Hippocampal formation (tissue), 2 donors: ENCODE measurements around the gene CHMP4B.
A peak's percentile ranks its signal among the peaks of the same experiment; 100 is the strongest.

Experiments used
- DNase-seq, 2 donors: peaks; one replicate each; lab custom pipeline; 2025; lab: John Stamatoyannopoulos, UW

Gene CHMP4B

DNA sequence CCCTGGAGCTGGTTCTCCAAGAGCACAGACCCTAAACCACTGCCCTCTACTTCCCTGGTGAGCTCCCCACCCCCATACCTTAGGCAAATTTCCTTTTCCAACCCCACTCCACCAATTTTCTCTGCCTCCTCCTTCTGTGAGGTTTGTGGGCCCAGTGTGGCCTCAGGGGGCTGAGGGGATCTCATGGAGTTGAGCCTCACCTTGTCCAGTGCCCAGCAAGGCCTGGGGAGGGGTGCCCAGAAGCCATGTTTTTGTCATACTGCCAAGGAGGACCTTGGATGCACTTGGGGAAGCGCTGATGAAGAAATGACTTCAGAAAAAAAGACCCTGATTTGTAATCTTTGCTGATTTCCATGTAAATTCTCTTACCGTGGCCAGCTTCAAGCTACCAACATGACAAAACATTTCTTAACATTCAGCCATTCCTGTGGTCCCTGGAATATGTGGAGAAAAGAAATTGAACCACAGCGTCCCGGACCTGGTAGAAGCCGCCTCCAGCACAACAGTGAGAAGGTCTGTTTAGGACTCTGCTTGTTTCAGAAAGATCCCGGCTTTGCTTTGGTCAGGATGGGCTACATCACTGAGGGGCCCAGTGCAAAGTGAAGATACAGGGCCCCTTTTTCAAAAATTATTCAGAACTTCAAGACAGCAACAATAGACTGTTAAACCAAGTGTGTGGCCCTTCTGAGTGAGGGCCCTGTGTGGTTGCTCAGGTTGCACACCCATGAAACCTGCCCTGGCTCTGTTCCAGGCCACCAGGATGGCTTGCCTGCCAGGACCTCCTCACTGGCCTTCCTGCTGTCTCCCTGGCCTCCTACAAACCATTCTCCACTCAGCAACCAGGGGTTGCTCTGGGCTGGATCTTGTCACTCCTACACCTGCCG, 52.5 kb downstream of the CHMP4B start:
- DNase-seq = no peak

GRCh38 chr20:33864324-33864963, 53.3 kb downstream of the CHMP4B start:
- DNase-seq = no peak

- no peak for DNase-seq
These were observed 54.7 kb downstream of the CHMP4B start for GRCh38 chr20:33865761-33866370.

DNA sequence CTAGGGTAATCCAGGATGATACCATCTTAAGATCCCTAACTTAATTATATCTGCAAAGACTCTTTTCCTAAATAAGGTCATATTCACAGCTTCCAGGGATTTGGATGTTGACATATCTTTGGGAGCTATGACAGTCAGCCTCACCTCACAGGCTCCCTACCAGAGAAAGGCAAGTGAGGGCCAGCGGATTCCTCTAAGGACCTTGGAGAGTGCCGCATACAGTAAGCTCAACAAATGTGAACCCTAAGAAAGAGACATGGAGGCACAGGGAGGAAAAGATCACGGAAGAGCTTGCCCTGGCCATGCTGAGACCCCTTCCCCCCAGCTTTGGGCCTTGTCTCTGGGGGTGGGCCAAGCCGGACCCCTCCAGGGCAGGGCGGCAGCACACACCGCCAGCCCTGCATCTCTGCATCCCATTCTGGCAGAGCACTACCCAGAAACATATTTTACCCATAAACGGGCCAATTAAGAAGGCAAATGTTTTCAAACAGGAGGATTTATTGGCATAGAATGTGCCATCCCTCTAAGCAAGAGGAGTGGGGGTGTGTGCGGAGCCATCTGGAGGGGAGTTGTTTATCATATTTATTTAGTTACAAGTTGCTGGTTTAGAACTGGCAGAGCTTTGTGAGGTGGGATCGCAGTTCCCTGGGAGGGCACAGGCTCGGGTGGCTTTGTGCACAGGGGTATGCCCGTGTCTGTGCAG, 55.4 kb downstream of the CHMP4B start:
- DNase-seq = peak in 1 of 2 donors; percentile 3

- DNase-seq = no peak
These were observed 56.9 kb downstream of the CHMP4B start for GRCh38 chr20:33868042-33868441.

DNA sequence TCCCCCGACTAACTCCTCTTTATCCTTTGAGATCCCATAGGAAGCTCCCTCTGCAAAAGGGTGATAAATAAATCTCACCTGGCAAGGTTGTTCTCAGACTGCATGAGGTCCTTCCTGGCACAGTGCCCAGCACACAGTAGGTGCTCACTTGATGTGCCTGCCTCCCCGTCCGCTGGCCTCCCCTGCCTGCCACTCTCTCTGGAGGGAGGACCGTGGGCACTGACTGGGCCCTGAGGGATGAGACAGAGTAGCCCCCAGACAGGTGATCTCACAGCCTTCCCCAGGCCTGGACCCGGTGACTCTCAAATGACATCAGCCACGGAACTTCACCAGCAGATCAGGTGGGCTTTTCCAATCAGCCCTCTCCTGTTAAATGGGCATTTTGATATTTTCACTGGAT, 57.4 kb downstream of the CHMP4B start:
- DNase-seq = no peak

DNA sequence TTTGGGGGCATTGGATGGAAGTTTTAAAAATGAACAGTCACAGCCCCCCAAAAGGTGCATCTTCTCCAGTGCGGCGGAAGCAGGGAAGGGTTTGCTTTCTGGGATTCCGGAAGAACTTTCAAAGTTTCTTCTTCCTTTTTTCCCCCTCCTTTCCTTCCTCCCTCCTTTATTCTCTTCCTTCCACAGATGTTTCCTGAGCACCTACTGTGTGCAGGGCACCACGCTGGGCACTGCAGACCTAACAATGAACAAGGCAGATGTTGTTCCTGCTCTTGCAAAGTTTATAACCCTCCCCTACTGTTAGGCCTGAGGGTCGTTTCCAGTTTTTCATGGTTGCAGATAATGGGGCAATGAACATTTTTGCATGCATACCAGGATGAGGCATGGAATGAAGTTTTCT, 58.1 kb downstream of the CHMP4B start:
- DNase-seq = no peak

DNA sequence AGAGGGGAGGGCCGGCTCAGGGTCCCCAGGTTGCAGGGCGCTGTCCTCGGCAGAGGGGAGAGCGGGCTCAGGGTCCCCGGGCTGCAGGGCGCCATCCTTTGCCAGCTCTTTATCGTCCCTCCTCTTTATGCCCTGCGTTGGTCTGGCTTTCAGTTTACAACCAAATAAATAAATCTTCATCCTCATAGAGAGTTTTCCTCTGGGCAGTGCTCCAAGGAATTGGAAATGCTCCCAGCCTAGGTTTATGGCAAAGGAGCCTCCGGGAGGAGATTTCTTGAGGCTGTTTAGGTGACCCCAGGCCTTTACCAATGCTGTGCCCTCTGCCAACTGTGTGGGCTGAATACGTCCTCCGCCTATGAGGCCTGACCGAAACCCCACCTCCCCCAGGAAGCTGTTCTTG, 60.2 kb downstream of the CHMP4B start:
- no peak for DNase-seq

- DNase-seq = no peak
These were observed 63.0 kb downstream of the CHMP4B start for GRCh38 chr20:33874129-33874528.

GRCh38 chr20:33875055-33875454, 63.9 kb downstream of the CHMP4B start:
- no peak for DNase-seq

- no peak for DNase-seq
These were observed 64.4 kb downstream of the CHMP4B start for GRCh38 chr20:33875534-33876026.

GRCh38 chr20:33878583-33878982, 67.4 kb downstream of the CHMP4B start:
- no peak for DNase-seq

- no peak for DNase-seq
These were observed 69.2 kb downstream of the CHMP4B start for GRCh38 chr20:33880396-33880795.

DNA sequence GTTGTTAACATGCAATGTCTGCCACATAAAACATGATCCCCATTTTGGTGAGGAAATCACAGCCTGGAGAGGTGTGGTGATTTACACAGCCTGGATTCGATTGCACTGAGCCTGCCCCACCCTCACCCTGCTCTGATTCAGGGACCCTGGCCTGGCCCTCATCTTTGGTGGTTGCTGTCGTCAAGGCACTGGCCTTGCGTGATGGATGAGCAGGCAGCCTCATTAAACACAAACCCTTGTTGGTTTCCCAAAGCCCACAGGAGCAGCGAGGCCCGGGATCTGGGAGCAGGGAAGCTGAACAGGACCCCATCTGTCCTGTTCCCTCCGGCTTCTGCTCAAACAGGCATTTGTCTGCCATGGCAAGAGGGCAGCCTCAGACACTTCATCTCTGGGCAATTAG, 70.8 kb downstream of the CHMP4B start:
- DNase-seq = no peak

GRCh38 chr20:33882481-33882880, 71.3 kb downstream of the CHMP4B start:
- no peak for DNase-seq

DNA sequence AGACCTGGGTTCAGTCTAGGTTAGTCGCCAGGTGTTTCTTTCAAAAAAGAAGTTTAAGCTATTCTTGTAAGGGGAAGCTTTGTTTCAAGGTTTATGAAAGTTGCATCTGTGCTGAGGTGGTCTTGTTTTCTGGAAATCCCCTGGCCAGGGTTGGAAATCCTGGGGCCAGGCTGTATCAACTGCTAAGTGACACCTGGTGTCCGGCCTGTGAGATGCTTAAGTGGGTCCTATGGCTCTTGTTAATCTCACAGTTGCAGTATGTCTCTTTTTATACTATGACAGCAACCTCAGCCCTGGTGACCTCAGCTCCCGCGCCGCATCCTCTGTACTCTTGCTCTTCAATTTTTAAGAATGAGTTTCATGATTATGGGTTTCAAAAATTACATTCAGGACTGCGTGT, 72.0 kb downstream of the CHMP4B start:
- DNase-seq = no peak

DNA sequence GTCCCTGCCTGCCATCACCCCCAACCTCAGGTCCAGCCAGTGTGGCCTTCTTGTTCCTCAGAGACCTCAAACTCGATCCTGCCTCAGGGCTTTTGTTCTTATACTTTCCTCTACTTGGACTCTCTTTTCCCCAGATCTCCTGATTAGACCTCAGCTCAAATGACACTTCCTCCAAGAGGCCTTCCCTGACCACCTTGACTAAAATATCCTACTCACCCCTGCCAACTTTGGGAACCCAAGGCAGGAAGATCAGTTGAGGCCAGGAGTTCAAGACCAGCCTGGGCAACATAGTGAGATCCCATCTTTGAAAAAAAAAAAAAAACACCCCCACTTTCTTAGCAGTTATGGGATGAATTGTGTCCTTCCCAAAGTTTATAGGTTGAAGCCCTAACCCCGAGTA, 73.5 kb downstream of the CHMP4B start:
- no peak for DNase-seq

- DNase-seq = no peak
These were observed 78.2 kb downstream of the CHMP4B start for GRCh38 chr20:33889312-33889711.

GRCh38 chr20:33890557-33890956, 79.4 kb downstream of the CHMP4B start:
- no peak for DNase-seq

GRCh38 chr20:33893314-33893713, 82.2 kb downstream of the CHMP4B start:
- DNase-seq = no peak

- no peak for DNase-seq
These were observed 83.7 kb downstream of the CHMP4B start for GRCh38 chr20:33894798-33895197.

- DNase-seq = no peak
These were observed 85.4 kb downstream of the CHMP4B start for GRCh38 chr20:33896509-33896908.
